BLaER1 treated with 17β-estradiol and CSF1 and Interleukin-3, amounts not matched to agents 10 nM and 100 nM (cell line): Measurements from ENCODE around the gene PPARG.
A peak's percentile ranks its signal among the peaks of the same experiment; 100 is the strongest.
"Not testable (repeated sequence)": the region's sequence is repeated elsewhere in the genome, so short reads cannot be mapped to it uniquely, and the experiment has no call there.

Source experiments
- H3K27ac ChIP-seq, 11 experiments: shearing (Covaris generic); formaldehyde crosslinking; 2 replicates each; pipeline ENCODE4 v1.8.1; 2022
- H3K27me3 ChIP-seq, 11 experiments: shearing (Covaris generic); formaldehyde crosslinking; 2 replicates each; pipeline ENCODE4 v1.8.1; 2022
- H3K36me3 ChIP-seq, 11 experiments: shearing (Covaris generic); formaldehyde crosslinking; 2 replicates each; pipeline ENCODE4 v1.8.1; 2022
- H3K4me1 ChIP-seq, 10 experiments: shearing (Covaris generic); formaldehyde crosslinking; 2 replicates each; pipeline ENCODE4 v1.8.1; 2022
- H3K4me2 ChIP-seq, 11 experiments: shearing (Covaris generic); formaldehyde crosslinking; 2 replicates each; pipeline ENCODE4 v1.8.1; 2022
- H3K4me3 ChIP-seq, 10 experiments: shearing (Covaris generic); formaldehyde crosslinking; 2 replicates each; pipeline ENCODE4 v1.8.1; 2022
- H3K9ac ChIP-seq, 11 experiments: shearing (Covaris generic); formaldehyde crosslinking; 2 replicates each; pipeline ENCODE4 v1.8.1; 2022
- H3K9me3 ChIP-seq, 11 experiments: shearing (Covaris generic); formaldehyde crosslinking; replicated peaks in 1 of 11; 2 replicates each; pipeline ENCODE4 v1.8.1; 2022
- H4K20me1 ChIP-seq, 11 experiments: shearing (Covaris generic); formaldehyde crosslinking; 2 replicates each; pipeline ENCODE4 v1.8.1; 2022
- Cebpa-rat ChIP-seq, 11 experiments: shearing (Covaris generic); IDR thresholded peaks; 2 replicates each; pipeline ENCODE4 v1.8.1; 2022

PPARG gene

GRCh38 chr3:12452361-12453330 is 163.8 kb downstream of the PPARG start:
- Histone ChIP-seq H3K9ac (no peak overlapping the region), H3K4me3 (no peak overlapping the region), H4K20me1 (no peaks in the 10 kb centered on the region), H3K36me3 (no peaks in the 10 kb centered on the region), H3K27me3 (no peaks in the 10 kb centered on the region), H3K27ac (no peak overlapping the region), H3K9me3 (peaks cover 0 to 21% (median 4%) of the 10 kb centered on the region in 11 experiments; a peak in 5 of 22 replicates), H3K4me1 (0 out of 20 replicates have a peak, but pooled peaks cover 0 to 4% (median 0%) of the 10 kb centered on the region in 10 experiments), H3K4me2 (no peak overlapping the region)
- TF ChIP-seq Cebpa-rat (IDR thresholded peaks at IDR 0.05): no peak

GRCh38 chr3:12454076-12454815 is 165.4 kb downstream of the PPARG start:
- Histone ChIP-seq H3K4me2 (no peak overlapping the region), H3K4me1 (0 out of 20 replicates have a peak, but pooled peaks cover 0 to 4% (median 0%) of the 10 kb centered on the region in 10 experiments), H3K9ac (no peak overlapping the region), H3K4me3 (no peak overlapping the region), H3K9me3 (peaks cover 0 to 12% (median 0%) of the 10 kb centered on the region in 11 experiments; a peak in 2 of 22 replicates), H4K20me1 (no peaks in the 10 kb centered on the region), H3K27ac (no peak overlapping the region), H3K27me3 (no peaks in the 10 kb centered on the region), H3K36me3 (no peaks in the 10 kb centered on the region)
- no peak for TF ChIP-seq Cebpa-rat (IDR thresholded peaks at IDR 0.05)

GRCh38 chr3:12454816-12455121 is 165.9 kb downstream of the PPARG start:
- TF ChIP-seq Cebpa-rat (IDR thresholded peaks at IDR 0.05): no peak
- Histone ChIP-seq H3K9me3 (peaks cover 0 to 12% (median 0%) of the 10 kb centered on the region in 11 experiments; a peak in 2 of 22 replicates), H3K36me3 (no peaks in the 10 kb centered on the region), H3K4me2 (no peak overlapping the region), H3K4me1 (0 out of 20 replicates have a peak, but pooled peaks cover 0 to 4% (median 0%) of the 10 kb centered on the region in 10 experiments), H4K20me1 (no peaks in the 10 kb centered on the region), H3K9ac (no peak overlapping the region), H3K4me3 (no peak overlapping the region), H3K27me3 (no peaks in the 10 kb centered on the region), H3K27ac (no peak overlapping the region)

- Histone ChIP-seq H3K36me3 (no peaks in the 10 kb centered on the region), H3K9ac (no peak overlapping the region), H4K20me1 (no peaks in the 10 kb centered on the region), H3K27ac (no peak overlapping the region), H3K27me3 (no peaks in the 10 kb centered on the region), H3K4me2 (no peak overlapping the region), H3K4me3 (no peak overlapping the region), H3K9me3 (peaks cover 0 to 7% (median 0%) of the 10 kb centered on the region in 11 experiments; a peak in 1 of 22 replicates), H3K4me1 (0 out of 20 replicates have a peak, but pooled peaks cover 0 to 4% (median 0%) of the 10 kb centered on the region in 10 experiments)
- TF ChIP-seq Cebpa-rat (IDR thresholded peaks at IDR 0.05): no peak
These were observed 166.9 kb downstream of the PPARG start for GRCh38 chr3:12455740-12456139.

- no peak overlapping the region for H3K4me2 ChIP-seq
- H3K9ac ChIP-seq: no peak overlapping the region
- H3K4me3 ChIP-seq: no peak overlapping the region
- no peaks in the 10 kb centered on the region for H3K27me3 ChIP-seq
- H3K27ac ChIP-seq: no peak overlapping the region
- peaks cover 0 to 6% (median 0%) of the 10 kb centered on the region in 11 experiments; a peak in 1 of 22 replicates for H3K9me3 ChIP-seq
- no peak for TF ChIP-seq Cebpa-rat (IDR thresholded peaks at IDR 0.05)
- H3K4me1 ChIP-seq: 0 out of 20 replicates have a peak, but pooled peaks cover 0 to 3% (median 0%) of the 10 kb centered on the region in 10 experiments
- no peaks in the 10 kb centered on the region for H3K36me3 ChIP-seq
- H4K20me1 ChIP-seq: no peaks in the 10 kb centered on the region
These were observed 167.6 kb downstream of the PPARG start for GRCh38 chr3:12456441-12456840.

- H3K4me3 ChIP-seq, H3K36me3 ChIP-seq, H3K4me2 ChIP-seq, H3K4me1 ChIP-seq, H3K9me3 ChIP-seq, H3K27me3 ChIP-seq, H3K27ac ChIP-seq, H4K20me1 ChIP-seq, H3K9ac ChIP-seq: not testable (repeated sequence)
These were observed 168.5 kb downstream of the PPARG start for GRCh38 chr3:12457380-12457779.

GRCh38 chr3:12458901-12459300 is 170.0 kb downstream of the PPARG start:
- H3K27ac ChIP-seq: no peak overlapping the region

GRCh38 chr3:12460127-12460526 is 171.3 kb downstream of the PPARG start:
- H4K20me1 ChIP-seq: no peaks in the 10 kb centered on the region
- no peaks in the 10 kb centered on the region for H3K36me3 ChIP-seq
- H3K4me1 ChIP-seq: peaks cover 6 to 10% (median 9%) of the 10 kb centered on the region in 10 experiments; a peak in 17 of 20 replicates
- no peaks in the 10 kb centered on the region for H3K27me3 ChIP-seq
- H3K9ac ChIP-seq: no peak overlapping the region
- no peak overlapping the region for H3K27ac ChIP-seq
- H3K4me2 ChIP-seq: no peak overlapping the region
- no peak for TF ChIP-seq Cebpa-rat (IDR thresholded peaks at IDR 0.05)
- H3K4me3 ChIP-seq: no peak overlapping the region
- H3K9me3 ChIP-seq: no peaks in the 10 kb centered on the region

More at GRCh38 chr3:12458901-12459300, 170.0 kb downstream of the PPARG start:
- no peak overlapping the region for H3K4me2 ChIP-seq
- H3K9me3 ChIP-seq: no peaks in the 10 kb centered on the region
- no peak overlapping the region for H3K9ac ChIP-seq
- no peaks in the 10 kb centered on the region for H4K20me1 ChIP-seq
- no peaks in the 10 kb centered on the region for H3K27me3 ChIP-seq
- no peaks in the 10 kb centered on the region for H3K36me3 ChIP-seq
- H3K4me3 ChIP-seq: no peak overlapping the region
- H3K4me1 ChIP-seq: peaks cover 6 to 10% (median 9%) of the 10 kb centered on the region in 10 experiments; a peak in 17 of 20 replicates
- 0 out of 22 replicates have a peak, but pooled peaks of 1 of the 11 experiments have one; percentile 7 for TF ChIP-seq Cebpa-rat (IDR thresholded peaks at IDR 0.05)

- TF ChIP-seq Cebpa-rat (IDR thresholded peaks at IDR 0.05): no peak
- no peaks in the 10 kb centered on the region for H4K20me1 ChIP-seq
- no peak overlapping the region for H3K9ac ChIP-seq
- H3K4me2 ChIP-seq: no peak overlapping the region
- no peak overlapping the region for H3K27ac ChIP-seq
- H3K4me3 ChIP-seq: no peak overlapping the region
- no peaks in the 10 kb centered on the region for H3K36me3 ChIP-seq
- no peaks in the 10 kb centered on the region for H3K9me3 ChIP-seq
- no peaks in the 10 kb centered on the region for H3K27me3 ChIP-seq
- H3K4me1 ChIP-seq: peaks cover 6 to 10% (median 9%) of the 10 kb centered on the region in 10 experiments; a peak in 17 of 20 replicates
These were observed 172.3 kb downstream of the PPARG start for GRCh38 chr3:12461097-12461649.
